NB4 (cell line): Measurements from ENCODE around the gene GPR39.

Source experiments
- DNase-seq: peaks from one replicate; pipeline ENCODE4 v3.0.0; 2010; ENCODE audit warnings: low read depth
- H3K4me3 ChIP-seq: one replicate; pipeline ENCODE4 v1.5.1; 2011; ENCODE audit warnings: mild to moderate bottlenecking, low read depth, low read length, moderate library complexity
- CTCF ChIP-seq: IDR thresholded peaks from one replicate; pipeline ENCODE4 v1.5.1; 2012; ENCODE audit warnings: low read depth, low read length
- MAX ChIP-seq: IDR thresholded peaks from 2 replicates; pipeline ENCODE4 v1.6.1; 2011; ENCODE audit warnings: low read depth, low read length
- MYC ChIP-seq: IDR thresholded peaks from 2 replicates; pipeline ENCODE4 v1.6.1; 2011; ENCODE audit warnings: low read depth, low read length
- POLR2A ChIP-seq: IDR thresholded peaks from 2 replicates; pipeline ENCODE4 v1.6.1; 2011; ENCODE audit warnings: mild to moderate bottlenecking; ENCODE audit not compliant: insufficient read length; ENCODE audit errors: extremely low read depth

Gene GPR39

GRCh38 chr2:132401326-132401725 lies 15.3 kb upstream of the GPR39 start:
- no peak for DNase-seq
- H3K4me3 ChIP-seq, result no peak overlapping the region
- TF ChIP-seq MYC (no peak), MAX (no peak)

GRCh38 chr2:132403146-132403545 lies 13.5 kb upstream of the GPR39 start:
- no peak overlapping the region for H3K4me3 ChIP-seq
- no peak for DNase-seq
- TF ChIP-seq CTCF (no peak), MAX (no peak), POLR2A (no peak), MYC (no peak)

GRCh38 chr2:132404056-132404455 lies 12.5 kb upstream of the GPR39 start:
- DNase-seq, result no peak
- TF ChIP-seq POLR2A, result no peak
- TF ChIP-seq MYC, result no peak
- no peak for TF ChIP-seq CTCF

GRCh38 chr2:132407784-132408183 lies 8.8 kb upstream of the GPR39 start:
- TF ChIP-seq CTCF (no peak), MAX (no peak), MYC (no peak), POLR2A (no peak)
- no peak overlapping the region for H3K4me3 ChIP-seq
- DNase-seq, result no peak

More at GRCh38 chr2:132404056-132404455, 12.5 kb upstream of the GPR39 start:
- H3K4me3 ChIP-seq, result no peak overlapping the region

GRCh38 chr2:132412021-132412420 lies 4.6 kb upstream of the GPR39 start:
- no peak for TF ChIP-seq POLR2A
- no peak for TF ChIP-seq MYC
- TF ChIP-seq CTCF, result no peak
- TF ChIP-seq MAX, result no peak
- DNase-seq, result no peak
- no peak overlapping the region for H3K4me3 ChIP-seq

- DNase-seq, result no peak
- no peak for TF ChIP-seq POLR2A
- TF ChIP-seq MAX, result no peak
- no peak for TF ChIP-seq MYC
- no peak for TF ChIP-seq CTCF
- no peak overlapping the region for H3K4me3 ChIP-seq
Measured at GRCh38 chr2:132414081-132414480, 2.5 kb upstream of the GPR39 start.
